Endothelial cell of umbilical vein (primary cell): ENCODE measurements around the gene AKAP12. TPM values are rescaled to one million over a fixed set of nuclear protein-coding genes. Genes with fewer than 3 reads are reported as not detected.

Experiments used
- BruUV-seq: library from RNA; stranded (reverse); fragments of 400-500 nt; replicated peaks from 2 replicates; lab custom pipeline; 2021; lab: Mats Ljungman, UMichigan
- CTCF ChIA-PET: fragments of 300-600, 350-600 bp; sonication (Branson Sonifier 250); formaldehyde crosslinking; loops from one replicate; lab custom pipeline; 2021; ENCODE audit warnings: antibody characterized with exemption, inconsistent platforms; lab: Charles Lee
- POLR2A ChIA-PET: fragments of 300-600, 350-600 bp; sonication (Branson Sonifier 250); formaldehyde crosslinking; loops from one replicate; lab custom pipeline; 2021; ENCODE audit warnings: antibody characterized with exemption, inconsistent platforms; lab: Charles Lee
- DNase-seq: peaks from one replicate; pipeline ENCODE4 v3.0.0-alpha.2; 2011; ENCODE audit warnings: low read depth, low spot score
- FAIRE-seq: peaks from 2 replicates; lab custom pipeline; 2011; peaks lifted over from hg19 to GRCh38; lab: Jason Lieb, UNC
- H2AFZ ChIP-seq: 2 replicates; pipeline ENCODE4 v1.6.0; 2012; ENCODE audit warnings: low read depth, low read length, control low read depth, inconsistent platforms
- H3K27ac ChIP-seq: 2 replicates; pipeline ENCODE4 v1.5.1; 2011; ENCODE audit warnings: low read depth, mild to moderate bottlenecking, control low read depth, low read length, moderate library complexity; ENCODE audit not compliant: insufficient read depth
- H3K27me3 ChIP-seq, 2 experiments: 2 replicates each; pipeline versions ENCODE4 v1.6.0 to v1.6.1; 2011; ENCODE audit warnings: low read length in 2 of 2, mixed read lengths in 1 of 2; ENCODE audit not compliant: control insufficient read depth in 2 of 2, insufficient read depth in 2 of 2
- H3K36me3 ChIP-seq, 2 experiments: 2 replicates in 1 of 2; 3 replicates in 1 of 2; pipeline ENCODE4 v1.5.1; 2011; ENCODE audit warnings: low read length in 2 of 2, mild to moderate bottlenecking in 1 of 2, moderate library complexity in 1 of 2; ENCODE audit not compliant: control insufficient read depth in 2 of 2, insufficient read depth in 2 of 2; ENCODE audit errors: extremely low read depth in 1 of 2
- H3K4me1 ChIP-seq: 3 replicates; pipeline ENCODE4 v1.5.1; 2011; ENCODE audit warnings: mild to moderate bottlenecking, low read length; ENCODE audit not compliant: control insufficient read depth, insufficient read depth; ENCODE audit errors: extremely low read depth
- H3K4me2 ChIP-seq: 2 replicates; pipeline ENCODE4 v1.6.1; 2011; ENCODE audit warnings: low read length, control low read depth, mixed read lengths; ENCODE audit not compliant: insufficient read depth
- H3K4me3 ChIP-seq, 3 experiments: fragments of 200-600 bp in 1 of 3; sonication (generic), shearing (Covaris generic) in 1 of 3; replicated peaks in 1 of 3; 2 replicates each; pipeline ENCODE4 v1.5.1; 2011 to 2016; ENCODE audit warnings: control low read depth in 3 of 3, low read length in 3 of 3, mild to moderate bottlenecking in 2 of 3, inconsistent platforms in 1 of 3, low read depth in 1 of 3, moderate library complexity in 1 of 3; ENCODE audit not compliant: insufficient read depth in 1 of 3
- H3K79me2 ChIP-seq: 2 replicates; pipeline ENCODE4 v1.6.0; 2012; ENCODE audit warnings: low read length, inconsistent platforms; ENCODE audit not compliant: control insufficient read depth, insufficient read depth
- H3K9ac ChIP-seq: replicated peaks from 2 replicates; pipeline ENCODE3; 2011; ENCODE audit warnings: low read length, control low read depth; ENCODE audit not compliant: insufficient read depth; ENCODE audit errors: extremely low read depth
- H3K9me1 ChIP-seq: replicated peaks from 3 replicates; pipeline ENCODE4 v1.6.0; 2011; ENCODE audit warnings: mild to moderate bottlenecking, low read length; ENCODE audit not compliant: control insufficient read depth, insufficient read depth; ENCODE audit errors: extremely low read depth
- H3K9me3 ChIP-seq: replicated peaks from 2 replicates; pipeline ENCODE4 v1.5.1; 2012; ENCODE audit warnings: low read length, inconsistent platforms; ENCODE audit not compliant: control insufficient read depth, insufficient read depth
- H4K20me1 ChIP-seq: replicated peaks from 2 replicates; pipeline ENCODE3; 2011; ENCODE audit warnings: mild to moderate bottlenecking, low read length; ENCODE audit not compliant: control insufficient read depth, insufficient read depth; ENCODE audit errors: extremely low read depth
- EZH2 ChIP-seq: IDR thresholded peaks from 2 replicates; pipeline ENCODE4 v1.6.1; 2012; ENCODE audit warnings: borderline replicate concordance, low read depth, mild to moderate bottlenecking, moderate library complexity, low read length, inconsistent platforms; ENCODE audit not compliant: severe bottlenecking
- FOS ChIP-seq: IDR thresholded peaks from 2 replicates; pipeline ENCODE4 v1.6.1; 2011; ENCODE audit warnings: mild to moderate bottlenecking, low read length, moderate library complexity, borderline replicate concordance; ENCODE audit not compliant: insufficient read depth
- GATA2 ChIP-seq: IDR thresholded peaks from 2 replicates; pipeline ENCODE4 v1.7.0; 2011; ENCODE audit warnings: low read depth, mild to moderate bottlenecking, moderate library complexity, mixed read lengths, low read length; ENCODE audit not compliant: insufficient read length, insufficient read depth
- JUN ChIP-seq: IDR thresholded peaks from 2 replicates; pipeline ENCODE4 v1.6.1; 2011; ENCODE audit warnings: borderline replicate concordance, low read depth; ENCODE audit not compliant: insufficient read length, insufficient read depth
- MAX ChIP-seq: IDR thresholded peaks from 2 replicates; pipeline ENCODE4 v1.6.1; 2011; ENCODE audit not compliant: insufficient read depth, insufficient read length
- MYC ChIP-seq: IDR thresholded peaks from one replicate; pipeline ENCODE4 v1.6.1; 2011; ENCODE audit warnings: mild to moderate bottlenecking, low read depth, low read length
- POLR2A ChIP-seq: IDR thresholded peaks from 2 replicates; pipeline ENCODE4 v1.6.1; 2012; ENCODE audit warnings: low read depth, mild to moderate bottlenecking, control low read depth, low read length
- POLR2AphosphoS5 ChIP-seq: IDR thresholded peaks from 2 replicates; pipeline ENCODE4 v1.6.1; 2012; ENCODE audit warnings: low read depth, mild to moderate bottlenecking, control low read depth, low read length, moderate library complexity; ENCODE audit not compliant: insufficient read depth
- dilution Hi-C: fragments of 300-500 bp; cut with MboI; formaldehyde crosslinking; loops from one replicate; pipeline ENCODE4 v1.15.0; 2019; ENCODE audit warnings: low sequenced_read_pairs; ENCODE audit not compliant: extremely low pct_ligation_motif_present
- intact Hi-C: fragments of 100-400 bp; cut with micrococcal nuclease; formaldehyde crosslinking; loops from one replicate; pipeline ENCODE4 v1.10.0; 2022
- polyA plus RNA-seq, 4 experiments: library from polyadenylated mRNA; depleted of rRNA in 3 of 4; stranded (reverse) in 3 of 4; unstranded in 1 of 4; fragments of >200 nt; gene quantifications; 2 replicates each; pipeline versions ENCODE4 v1.2.1 to v1.2.3, GENCODE V29; 2011 to 2012; ENCODE audit warnings: missing spikeins in 1 of 4
- total RNA-seq: library from RNA; stranded (reverse); gene quantifications from 2 replicates; pipeline ENCODE4 v1.2.3, GENCODE V29; 2021
- TF ChIP-seq, protein P1 (sequence below), 2 donors: IDR thresholded peaks; 1 replicate in 1 of 2; 2 replicates in 1 of 2; pipeline ENCODE4 v1.5.1; 2011; ENCODE audit warnings: low read length in 2 of 2, mild to moderate bottlenecking in 2 of 2, moderate library complexity in 2 of 2, control low read depth in 1 of 2, inconsistent platforms in 1 of 2, low read depth in 1 of 2; ENCODE audit not compliant: insufficient read depth in 1 of 2; ENCODE audit errors: extremely low read depth in 1 of 2

Gene AKAP12
- total and polyA plus RNA-seq, 2 donors (not counting 3 experiments of a cell fraction or from before 2014, with no cell fraction given), result 46.9 to 340 TPM

GRCh38 chr6:151300267-151300991 lies 60.7 kb downstream of the AKAP12 start:
- H3K9me1 ChIP-seq, result no peaks in the 10 kb centered on the region
- no peak overlapping the region for H3K9ac ChIP-seq
- DNase-seq, result no peak
- intact Hi-C loops, result no loop called here
- dilution Hi-C loops, result no loop called here
- H3K79me2 ChIP-seq, result peaks cover 68% of the 10 kb centered on the region
- H3K9me3 ChIP-seq, result no peaks in the 10 kb centered on the region
- H3K4me2 ChIP-seq, result no peak overlapping the region
- H3K27me3 ChIP-seq, result no peaks in the 10 kb centered on the region
- POLR2A ChIA-PET, result no interaction called here
- BruUV-seq, result no TSS peak
- H3K4me3 ChIP-seq, result no peak overlapping the region
- H4K20me1 ChIP-seq, result no peaks in the 10 kb centered on the region
- TF ChIP-seq, protein P1, sequence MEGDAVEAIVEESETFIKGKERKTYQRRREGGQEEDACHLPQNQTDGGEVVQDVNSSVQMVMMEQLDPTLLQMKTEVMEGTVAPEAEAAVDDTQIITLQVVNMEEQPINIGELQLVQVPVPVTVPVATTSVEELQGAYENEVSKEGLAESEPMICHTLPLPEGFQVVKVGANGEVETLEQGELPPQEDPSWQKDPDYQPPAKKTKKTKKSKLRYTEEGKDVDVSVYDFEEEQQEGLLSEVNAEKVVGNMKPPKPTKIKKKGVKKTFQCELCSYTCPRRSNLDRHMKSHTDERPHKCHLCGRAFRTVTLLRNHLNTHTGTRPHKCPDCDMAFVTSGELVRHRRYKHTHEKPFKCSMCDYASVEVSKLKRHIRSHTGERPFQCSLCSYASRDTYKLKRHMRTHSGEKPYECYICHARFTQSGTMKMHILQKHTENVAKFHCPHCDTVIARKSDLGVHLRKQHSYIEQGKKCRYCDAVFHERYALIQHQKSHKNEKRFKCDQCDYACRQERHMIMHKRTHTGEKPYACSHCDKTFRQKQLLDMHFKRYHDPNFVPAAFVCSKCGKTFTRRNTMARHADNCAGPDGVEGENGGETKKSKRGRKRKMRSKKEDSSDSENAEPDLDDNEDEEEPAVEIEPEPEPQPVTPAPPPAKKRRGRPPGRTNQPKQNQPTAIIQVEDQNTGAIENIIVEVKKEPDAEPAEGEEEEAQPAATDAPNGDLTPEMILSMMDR (IDR thresholded peaks at IDR 0.05; ENCODE audit: extremely low read depth in 1 of 2, insufficient read depth in 1 of 2, low read depth in 1 of 2, low read length in 2 of 2), result no peak
- TF ChIP-seq FOS (no peak), EZH2 (no peak), MYC (no peak), MAX (no peak), POLR2A (no peak), JUN (no peak), GATA2 (no peak), POLR2AphosphoS5 (no peak)
- H3K36me3 ChIP-seq, result peaks cover 0 to 3% of the 10 kb centered on the region in 2 experiments
- FAIRE-seq, result no peak
- no peak overlapping the region for H3K27ac ChIP-seq
- no peak overlapping the region for H2AFZ ChIP-seq
- H3K4me1 ChIP-seq, result peaks cover 25% of the 10 kb centered on the region
- CTCF ChIA-PET, result interaction anchor here (1.9 kb wide), 1 partner anchor 24 kb away, joined by 9 read pairs; no protein-coding TSS in a partner anchor
